ENCODE results near the gene REM1.
"Not testable (repeated sequence)": the region's sequence is repeated elsewhere in the genome, so short reads cannot be mapped to it uniquely, and the experiment has no call there.

REM1 gene

GRCh38 chr20:31485450-31486339 lies 10.6 kb downstream of the REM1 start:
- DNase-seq = no peak

GRCh38 chr20:31488115-31488514 lies 13.0 kb downstream of the REM1 start:
- no peak for DNase-seq

- no peak for DNase-seq
Measured at GRCh38 chr20:31489152-31489551, 14.1 kb downstream of the REM1 start.

- DNase-seq = no peak
Measured at GRCh38 chr20:31490752-31491151, 15.7 kb downstream of the REM1 start.

- no peak for DNase-seq
Measured at GRCh38 chr20:31494131-31494530, 19.0 kb downstream of the REM1 start.

GRCh38 chr20:31496761-31497295 lies 21.7 kb downstream of the REM1 start:
- DNase-seq = no peak

- no peak for DNase-seq
Measured at GRCh38 chr20:31497838-31498540, 22.9 kb downstream of the REM1 start.

GRCh38 chr20:31500527-31500926 lies 25.4 kb downstream of the REM1 start:
- DNase-seq = no peak

GRCh38 chr20:31502884-31503673 lies 28.0 kb downstream of the REM1 start:
- DNase-seq = peak; percentile 64

- no peak for DNase-seq
Measured at GRCh38 chr20:31505903-31506302, 30.8 kb downstream of the REM1 start.

- no peak for DNase-seq
Measured at GRCh38 chr20:31508517-31509244, 33.6 kb downstream of the REM1 start.

- peak; percentile 86 for DNase-seq
Measured at GRCh38 chr20:31514154-31515071, 39.3 kb downstream of the REM1 start, which contains the start of gene HM13. Gene HM13, plus strand, starts transcription at chr20:31514442. Its CDS starts 110 bp downstream, at chr20:31514552.

- no peak for DNase-seq
Measured at GRCh38 chr20:31515072-31515774, 40.1 kb downstream of the REM1 start.

GRCh38 chr20:31515775-31516107 lies 40.7 kb downstream of the REM1 start:
- no peak for DNase-seq

- DNase-seq = no peak
Measured at GRCh38 chr20:31516166-31516565, 41.1 kb downstream of the REM1 start.

GRCh38 chr20:31516651-31517050 lies 41.6 kb downstream of the REM1 start:
- no peak for DNase-seq

- DNase-seq = no peak
Measured at GRCh38 chr20:31517373-31517772, 42.3 kb downstream of the REM1 start.

GRCh38 chr20:31521267-31521666 lies 46.2 kb downstream of the REM1 start:
- not testable (repeated sequence) for DNase-seq

GRCh38 chr20:31522731-31523130 lies 47.6 kb downstream of the REM1 start:
- DNase-seq = no peak

Measured in effector CD8-positive, alpha-beta T cell (primary cell).